ENCODE results near the gene TCEANC2. TPM values are rescaled to one million over a fixed set of nuclear protein-coding genes. Genes with fewer than 3 reads are reported as not detected.

The TCEANC2 gene
- total RNA-seq, 1 experiment from 2014 or later, result 3.9 TPM

- in situ Hi-C loops (cut with HindIII; ENCODE audit: low pct_unique_long_range_greater_than_20kb, low sequenced_read_pairs), result no loop called here
- no peak for DNase-seq (ENCODE audit: low read depth, low spot score)
Observed at GRCh38 chr1:54139711-54140110, 86.3 kb downstream of the TCEANC2 start.

GRCh38 chr1:54142146-54142900, 88.9 kb downstream of the TCEANC2 start:
- in situ Hi-C loops (cut with HindIII; ENCODE audit: low pct_unique_long_range_greater_than_20kb, low sequenced_read_pairs), result no loop called here
- DNase-seq (ENCODE audit: low read depth, low spot score), result no peak

- in situ Hi-C loops (cut with HindIII; ENCODE audit: low pct_unique_long_range_greater_than_20kb, low sequenced_read_pairs), result no loop called here
- DNase-seq (ENCODE audit: low read depth, low spot score), result no peak
Observed at GRCh38 chr1:54144366-54144765, 91.0 kb downstream of the TCEANC2 start.

GRCh38 chr1:54149734-54150133, 96.3 kb downstream of the TCEANC2 start:
- DNase-seq (ENCODE audit: low read depth, low spot score), result no peak
- in situ Hi-C loops (cut with HindIII; ENCODE audit: low pct_unique_long_range_greater_than_20kb, low sequenced_read_pairs), result no loop called here

GRCh38 chr1:54151013-54151412, 97.6 kb downstream of the TCEANC2 start:
- in situ Hi-C loops (cut with HindIII; ENCODE audit: low pct_unique_long_range_greater_than_20kb, low sequenced_read_pairs), result no loop called here
- DNase-seq (ENCODE audit: low read depth, low spot score), result no peak

- in situ Hi-C loops (cut with HindIII; ENCODE audit: low pct_unique_long_range_greater_than_20kb, low sequenced_read_pairs), result no loop called here
- no peak for DNase-seq (ENCODE audit: low read depth, low spot score)
Observed at GRCh38 chr1:54152696-54153095, 99.3 kb downstream of the TCEANC2 start, which contains the start of gene CDCP2. TSS of gene CDCP2 (minus strand) at chr1:54153000. CDS start at chr1:54152922, 78 bp downstream.

- DNase-seq (ENCODE audit: low read depth, low spot score), result no peak
- in situ Hi-C loops (cut with HindIII; ENCODE audit: low pct_unique_long_range_greater_than_20kb, low sequenced_read_pairs), result no loop called here
Observed at GRCh38 chr1:54153535-54154439, 100.4 kb downstream of the TCEANC2 start.

Small RNA genes within 50 kb of the gene (small RNA-seq; reads per million reads assigned to genes)
- gene AL353898.1 (0 reads per million in 2 experiments), gene AL353898.2 (0 reads per million in 2 experiments)

Other genes with a start within 250 kb of the TCEANC2 start
- 40.8 and 42.7 TPM in 2 replicates for gene NDC1, start 215.3 kb upstream of the TCEANC2 start, total RNA-seq (2014; rRNA removed; shearing (Covaris generic))
- 37.5 and 41.8 TPM in 2 replicates for gene YIPF1, start 163.8 kb upstream of the TCEANC2 start, total RNA-seq (2014; rRNA removed; shearing (Covaris generic))
- not detected in 2 replicates for gene DIO1, start 159.4 kb upstream of the TCEANC2 start, total RNA-seq (2014; rRNA removed; shearing (Covaris generic))
- 31.2 and 33.1 TPM in 2 replicates for gene IFT25, start 107.9 kb upstream of the TCEANC2 start, total RNA-seq (2014; rRNA removed; shearing (Covaris generic))
- gene LRRC42, start 107.3 kb upstream of the TCEANC2 start, total RNA-seq (2014; rRNA removed; shearing (Covaris generic)), result 20.4 and 21.5 TPM in 2 replicates
- not detected in 2 replicates for gene LDLRAD1, start 35.4 kb upstream of the TCEANC2 start, total RNA-seq (2014; rRNA removed; shearing (Covaris generic))
- 535 and 546 TPM in 2 replicates for gene TMEM59, start 404 bp upstream of the TCEANC2 start, total RNA-seq (2014; rRNA removed; shearing (Covaris generic))
- gene CDCP2, start 99.4 kb downstream of the TCEANC2 start, total RNA-seq (2014; rRNA removed; shearing (Covaris generic)), result not detected in 2 replicates
- 4.5 and 5.0 TPM in 2 replicates for gene CYB5RL, start 146.4 kb downstream of the TCEANC2 start, total RNA-seq (2014; rRNA removed; shearing (Covaris generic))
- 103 and 118 TPM in 2 replicates for gene MRPL37, start 146.6 kb downstream of the TCEANC2 start, total RNA-seq (2014; rRNA removed; shearing (Covaris generic))

All from SK-MEL-5 (cell line).